ENCODE measurements around the gene RFC2. TPM values are rescaled to one million over a fixed set of nuclear protein-coding genes. Genes with fewer than 3 reads are reported as not detected.

The RFC2 gene
- total and polyA plus RNA-seq, 2 of the 8 experiments (the other 6 are each of a cell fraction or from before 2014, with no cell fraction given) = 52.9 to 85.4 TPM

GRCh38 chr7:74297516-74298233 is 43.5 kb upstream of the RFC2 start:
- H2AK5ac ChIP-seq (ENCODE audit: low read depth, low read length) = no peak overlapping the region
- H3K23me2 ChIP-seq (ENCODE audit: low read depth, low read length) = no peaks in the 10 kb centered on the region
- peaks cover 0 to 2% of the 10 kb centered on the region in 2 experiments; a peak in 1 of 4 replicates for H3K9me3 ChIP-seq (ENCODE audit: insufficient read depth in 2 of 2, low read depth in 1 of 2, low read length in 1 of 2)
- H2BK5ac ChIP-seq (ENCODE audit: low read depth, low read length) = no peak overlapping the region
- H4K91ac ChIP-seq (replicated peaks; ENCODE audit: insufficient read length, low read length) = no peak overlapping the region
- 94% methylated on average over 15 of the region's 15 CpGs; no CpG with 5 or more reads in 1 of the 2 experiments for WGBS, 2 experiments (ENCODE audit: extremely low coverage in 1 of 2, insufficient coverage in 1 of 2, insufficient read length in 1 of 2, insufficient replicate concordance in 2 of 2, low coverage in 1 of 2, low lambda C conversion rate in 2 of 2, missing lambda C conversion rate in 1 of 2)
- CTCF ChIA-PET (ENCODE audit: partially characterized antibody) = interaction anchor here (0.6 to 3.4 kb wide), 8 partner anchors 18 to 152 kb away, joined by 3 to 16 read pairs (median 4); no protein-coding TSS in a partner anchor
- H2BK120ac ChIP-seq (replicated peaks; ENCODE audit: low read depth, low read length) = no peak overlapping the region
- peaks cover 3 to 12% of the 10 kb centered on the region in 2 experiments for H4K20me1 ChIP-seq (replicated peaks in 1 of 2; ENCODE audit: control insufficient read depth in 1 of 2, insufficient read depth in 2 of 2, low read length in 2 of 2)
- no peaks in the 10 kb centered on the region; a peak in 1 of 8 replicates for H3K36me3 ChIP-seq (ENCODE audit: control insufficient read depth in 2 of 4, insufficient read depth in 4 of 4, low read length in 3 of 4)
- peaks cover 0 to 64% of the 10 kb centered on the region in 2 experiments; a peak in 2 of 4 replicates for H3K79me2 ChIP-seq (ENCODE audit: control insufficient read depth in 1 of 2, insufficient read depth in 2 of 2, low read length in 2 of 2)
- H3K27ac ChIP-seq (ENCODE audit: low read depth, low read length) = no peak overlapping the region
- FAIRE-seq (no peak), DNase-seq (ENCODE audit: low read depth in 1 of 2, low spot score in 2 of 2) (no peak)
- H3K18ac ChIP-seq (ENCODE audit: extremely low read depth, low read length) = no peak overlapping the region
- no peak overlapping the region for H4K5ac ChIP-seq (ENCODE audit: insufficient read length, low read depth, low read length)
- H2BK20ac ChIP-seq (ENCODE audit: low read length) = no peak overlapping the region
- no peak overlapping the region for H2AFZ ChIP-seq (ENCODE audit: low read length)
- no peaks in the 10 kb centered on the region; the same call in 1 of the 2 replicates for H3K79me1 ChIP-seq (ENCODE audit: low read depth, low read length)
- H2BK15ac ChIP-seq (ENCODE audit: low read length) = no peak overlapping the region
- POLR2A ChIA-PET (ENCODE audit: partially characterized antibody) = interaction anchor here (0.7 kb wide), 1 partner anchor 19 kb away, joined by 3 read pairs; no protein-coding TSS in a partner anchor
- H3K4me1 ChIP-seq (replicated peaks in 1 of 4; ENCODE audit: control insufficient read depth in 3 of 4, insufficient read depth in 4 of 4, low read length in 3 of 4) = peaks cover 8 to 16% (median 13%) of the 10 kb centered on the region in 4 experiments
- H3K4me2 ChIP-seq (ENCODE audit: insufficient read depth in 1 of 2, low read depth in 2 of 2, low read length in 2 of 2) = no peak overlapping the region
- H3K23ac ChIP-seq (ENCODE audit: insufficient read length) = no peak overlapping the region
- H2BK12ac ChIP-seq (ENCODE audit: low read depth, low read length) = no peak overlapping the region
- no peak overlapping the region for H3K14ac ChIP-seq (ENCODE audit: insufficient read length)
- H3K56ac ChIP-seq (replicated peaks; ENCODE audit: insufficient read length, low read depth, low read length) = no peak overlapping the region
- H3K4me3 ChIP-seq (ENCODE audit: extremely low read depth in 1 of 4, insufficient read depth in 2 of 4, low read depth in 3 of 4, low read length in 4 of 4) = no peak overlapping the region
- no peak overlapping the region for H3K4ac ChIP-seq (replicated peaks; ENCODE audit: insufficient read length, low read depth, low read length)
- H4K8ac ChIP-seq (ENCODE audit: extremely low read depth, insufficient read depth, low read length) = no peak overlapping the region
- no peak overlapping the region for H3K9ac ChIP-seq (replicated peaks in 1 of 4; ENCODE audit: extremely low read depth in 1 of 4, low read depth in 3 of 4, low read length in 3 of 4)
- no peaks in the 10 kb centered on the region for H3K27me3 ChIP-seq (replicated peaks in 1 of 4; ENCODE audit: control insufficient read depth in 3 of 4, extremely low read depth in 1 of 4, insufficient read depth in 3 of 4, low read length in 3 of 4)
- TF ChIP-seq HDAC6 (IDR thresholded peaks at IDR 0.05; ENCODE audit: low read depth, low read length) (no peak), HDAC2 (IDR thresholded peaks at IDR 0.05; ENCODE audit: borderline replicate concordance in 1 of 2, low read depth in 2 of 2, low read length in 2 of 2) (no peak), RNF2 (IDR thresholded peaks at IDR 0.05; ENCODE audit: borderline replicate concordance, low read depth, low read length, missing control alignments, poor library complexity, severe bottlenecking) (no peak), CBX8 (IDR thresholded peaks at IDR 0.05; ENCODE audit: borderline replicate concordance, low read depth, low read length) (no peak), BCL11A (IDR thresholded peaks at IDR 0.05; ENCODE audit: low read depth in 2 of 2, low read length in 2 of 2) (no peak), JUND (IDR thresholded peaks at IDR 0.05; ENCODE audit: low read length) (no peak), POLR2AphosphoS5 (IDR thresholded peaks at IDR 0.05; ENCODE audit: low read depth, low read length) (no peak), CTBP2 (IDR thresholded peaks at IDR 0.05; ENCODE audit: borderline replicate concordance, insufficient read depth, insufficient read length, low read length) (no peak), NRF1 (IDR thresholded peaks at IDR 0.05; ENCODE audit: low read depth, low read length) (no peak), YY1 (IDR thresholded peaks at IDR 0.05; ENCODE audit: low read depth, low read length) (no peak), CHD2 (IDR thresholded peaks at IDR 0.05; ENCODE audit: low read length) (no peak)

Data from H1 (cell line).